Left ventricle myocardium inferior (tissue), 1 donor: ENCODE results near the gene IDE. TPM values are rescaled to one million over a fixed set of nuclear protein-coding genes. Genes with fewer than 3 reads are reported as not detected.

Experiments used
- DNase-seq: peaks from one replicate; pipeline ENCODE4 v3.0.0-alpha.2; 2020
- H3K27ac ChIP-seq: fragments of 200-600 bp; replicated peaks from 2 replicates; pipeline ENCODE4 v1.8.0; 2021
- H3K27me3 ChIP-seq: fragments of 200-600 bp; 2 replicates; pipeline ENCODE4 v1.8.0; 2021; ENCODE audit warnings: low read depth
- H3K36me3 ChIP-seq: fragments of 200-600 bp; 2 replicates; pipeline ENCODE4 v1.8.0; 2021
- H3K4me1 ChIP-seq: fragments of 200-600 bp; 2 replicates; pipeline ENCODE4 v1.8.0; 2021
- H3K4me3 ChIP-seq: fragments of 200-600 bp; 2 replicates; pipeline ENCODE4 v1.8.0; 2021; ENCODE audit warnings: mild to moderate bottlenecking, moderate library complexity
- H3K9me3 ChIP-seq: fragments of 200-600 bp; replicated peaks from 2 replicates; pipeline ENCODE4 v1.8.0; 2021
- intact Hi-C: fragments of 100-400 bp; cut with micrococcal nuclease; formaldehyde crosslinking; loops from one replicate; pipeline ENCODE4 v1.11.0; 2022
- total RNA-seq: library from RNA; stranded (reverse); fragmentation: NEBNext Ultra II Directional; extraction: Animal tissue kit (Norgen Biotek cat#: 25700); gene quantifications from one replicate; pipeline ENCODE4 v1.2.1, GENCODE V29; 2021
- TF ChIP-seq, protein P1 (sequence below): fragments of 200-600 bp; IDR thresholded peaks from 2 replicates; pipeline ENCODE4 v1.8.0; 2021; ENCODE audit warnings: antibody characterized with exemption, mild to moderate bottlenecking, borderline replicate concordance
- donor health status: DM: no; HTN: yes; CAD: no; lungs with severe emphysema.

Gene IDE
- total RNA-seq, 1 donor from 2014 or later = 42.1 TPM

DNA sequence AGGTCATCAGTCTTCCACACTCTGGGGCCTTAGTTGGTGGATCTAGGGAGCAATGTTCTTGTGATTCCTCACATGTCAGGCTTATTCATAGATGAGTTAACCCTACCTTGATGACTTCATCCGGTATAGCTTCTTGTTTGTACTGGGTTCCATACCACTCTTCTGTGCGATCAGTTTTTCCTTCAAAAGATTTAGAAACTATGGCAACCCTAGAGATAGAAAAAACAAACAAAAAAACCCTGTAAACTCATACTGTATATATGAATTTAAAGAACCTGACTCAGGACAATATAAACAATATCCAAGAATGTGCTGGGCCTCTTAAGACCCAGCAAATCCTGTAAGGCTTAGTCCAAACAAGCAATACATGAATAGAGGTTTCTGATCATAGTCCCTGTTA, 83.5 kb downstream of the IDE start:
- H3K36me3 ChIP-seq = peaks cover 67% of the 10 kb centered on the region
- H3K27me3 ChIP-seq = no peaks in the 10 kb centered on the region
- no peak overlapping the region for H3K27ac ChIP-seq
- TF ChIP-seq, protein P1, sequence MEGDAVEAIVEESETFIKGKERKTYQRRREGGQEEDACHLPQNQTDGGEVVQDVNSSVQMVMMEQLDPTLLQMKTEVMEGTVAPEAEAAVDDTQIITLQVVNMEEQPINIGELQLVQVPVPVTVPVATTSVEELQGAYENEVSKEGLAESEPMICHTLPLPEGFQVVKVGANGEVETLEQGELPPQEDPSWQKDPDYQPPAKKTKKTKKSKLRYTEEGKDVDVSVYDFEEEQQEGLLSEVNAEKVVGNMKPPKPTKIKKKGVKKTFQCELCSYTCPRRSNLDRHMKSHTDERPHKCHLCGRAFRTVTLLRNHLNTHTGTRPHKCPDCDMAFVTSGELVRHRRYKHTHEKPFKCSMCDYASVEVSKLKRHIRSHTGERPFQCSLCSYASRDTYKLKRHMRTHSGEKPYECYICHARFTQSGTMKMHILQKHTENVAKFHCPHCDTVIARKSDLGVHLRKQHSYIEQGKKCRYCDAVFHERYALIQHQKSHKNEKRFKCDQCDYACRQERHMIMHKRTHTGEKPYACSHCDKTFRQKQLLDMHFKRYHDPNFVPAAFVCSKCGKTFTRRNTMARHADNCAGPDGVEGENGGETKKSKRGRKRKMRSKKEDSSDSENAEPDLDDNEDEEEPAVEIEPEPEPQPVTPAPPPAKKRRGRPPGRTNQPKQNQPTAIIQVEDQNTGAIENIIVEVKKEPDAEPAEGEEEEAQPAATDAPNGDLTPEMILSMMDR = no peak
- no peak overlapping the region for H3K4me3 ChIP-seq
- no peaks in the 10 kb centered on the region for H3K4me1 ChIP-seq
- no peaks in the 10 kb centered on the region for H3K9me3 ChIP-seq
- no peak for DNase-seq
- intact Hi-C loops = no loop called here

DNA sequence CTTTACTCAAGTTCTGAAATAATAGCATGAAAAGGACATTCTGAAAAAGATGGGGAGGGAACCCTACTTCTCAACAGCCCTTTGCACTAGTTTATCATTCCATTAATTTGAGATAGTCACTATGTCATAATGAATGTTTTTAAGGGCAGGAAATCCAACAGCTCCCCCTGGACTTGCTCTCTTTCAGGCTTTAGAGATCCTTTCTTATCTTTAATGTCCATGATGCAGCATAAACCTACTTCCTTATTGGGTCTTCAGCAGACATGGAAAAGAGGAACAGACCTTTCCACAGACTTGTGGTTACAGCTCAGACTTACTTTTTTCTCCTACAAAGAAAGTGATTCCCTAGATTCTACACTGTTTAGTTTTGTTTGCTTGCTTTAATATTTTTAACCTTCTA, 87.3 kb downstream of the IDE start:
- no peak for DNase-seq
- Histone ChIP-seq H3K4me1 (no peaks in the 10 kb centered on the region), H3K27ac (no peak overlapping the region), H3K4me3 (no peak overlapping the region), H3K9me3 (no peaks in the 10 kb centered on the region), H3K36me3 (peaks cover 82% of the 10 kb centered on the region), H3K27me3 (no peaks in the 10 kb centered on the region)
- TF ChIP-seq, protein P1 = no peak
- intact Hi-C loops = no loop called here

DNA sequence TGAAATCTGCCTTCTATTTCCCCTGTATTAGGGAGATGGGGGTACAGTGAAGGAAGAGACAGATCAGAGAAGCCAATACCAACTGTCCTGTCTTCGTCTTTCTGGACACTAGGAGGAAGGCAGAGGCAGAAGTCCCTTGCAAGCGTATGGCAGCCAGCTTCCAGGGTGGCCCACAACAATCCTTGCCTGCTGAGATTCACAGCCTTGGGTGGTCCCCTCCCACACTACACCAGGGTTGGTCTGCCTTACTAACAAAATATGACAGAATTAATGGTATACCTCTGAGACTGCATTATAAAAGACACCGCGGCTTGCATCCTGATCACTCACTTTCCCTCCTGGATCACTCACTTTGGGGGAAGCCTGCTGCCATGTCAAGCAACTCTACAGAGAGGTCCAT, 90.4 kb downstream of the IDE start:
- TF ChIP-seq, protein P1 = no peak

DNA sequence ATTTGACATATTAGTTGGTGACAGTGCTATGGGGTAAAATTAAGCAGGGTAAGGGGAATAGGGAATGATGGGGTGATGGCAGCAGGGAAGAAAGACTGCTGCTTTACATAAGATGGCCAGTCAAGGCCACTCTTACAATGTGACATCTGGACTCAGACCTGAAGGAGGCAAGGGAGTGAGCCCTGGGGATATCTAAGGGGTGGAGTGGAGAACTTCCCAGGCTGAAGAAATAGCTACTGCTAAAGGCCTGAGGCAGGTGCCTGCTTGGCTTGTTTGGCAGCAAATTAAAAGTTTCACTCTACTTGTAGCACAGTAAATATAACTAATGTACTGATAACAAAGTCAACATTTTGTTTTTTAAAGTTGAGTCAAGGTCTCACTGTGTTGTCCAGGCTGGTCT, 93.5 kb downstream of the IDE start:
- DNase-seq = no peak
- Histone ChIP-seq H3K4me3 (no peak overlapping the region), H3K36me3 (peaks cover 72% of the 10 kb centered on the region), H3K4me1 (no peaks in the 10 kb centered on the region), H3K9me3 (no peaks in the 10 kb centered on the region), H3K27ac (no peak overlapping the region), H3K27me3 (no peaks in the 10 kb centered on the region)
- intact Hi-C loops = no loop called here
- TF ChIP-seq, protein P1 = no peak

More for the DNA sequence above, 90.4 kb downstream of the IDE start:
- Histone ChIP-seq H3K4me1 (no peaks in the 10 kb centered on the region), H3K27me3 (no peaks in the 10 kb centered on the region), H3K27ac (no peak overlapping the region), H3K4me3 (no peak overlapping the region), H3K9me3 (no peaks in the 10 kb centered on the region), H3K36me3 (peaks cover 86% of the 10 kb centered on the region)
- DNase-seq = no peak
- intact Hi-C loops = no loop called here

DNA sequence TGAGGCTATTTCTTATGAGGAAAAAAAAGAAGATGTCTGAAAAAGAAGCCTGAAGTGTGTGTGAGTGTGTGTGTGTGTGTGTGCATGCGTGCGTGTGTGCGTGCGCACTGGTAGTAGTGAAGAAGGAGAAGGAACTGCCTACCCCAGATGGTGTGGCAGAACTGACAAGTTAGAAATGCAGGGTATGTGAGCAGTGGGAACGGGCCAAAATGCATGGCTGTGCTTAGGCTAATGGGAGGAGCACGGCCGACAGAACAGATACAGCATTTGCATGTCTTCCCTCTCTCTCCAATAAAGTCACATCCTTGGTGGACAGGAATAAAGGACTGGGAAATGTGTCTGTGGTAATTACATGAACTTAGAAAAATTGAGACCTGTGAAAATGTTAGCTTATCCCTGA, 94.3 kb downstream of the IDE start:
- Histone ChIP-seq H3K4me1 (no peaks in the 10 kb centered on the region), H3K27ac (no peak overlapping the region), H3K36me3 (peaks cover 76% of the 10 kb centered on the region), H3K9me3 (no peaks in the 10 kb centered on the region), H3K4me3 (no peak overlapping the region), H3K27me3 (no peaks in the 10 kb centered on the region)
- intact Hi-C loops = no loop called here
- TF ChIP-seq, protein P1 = no peak
- no peak for DNase-seq

DNA sequence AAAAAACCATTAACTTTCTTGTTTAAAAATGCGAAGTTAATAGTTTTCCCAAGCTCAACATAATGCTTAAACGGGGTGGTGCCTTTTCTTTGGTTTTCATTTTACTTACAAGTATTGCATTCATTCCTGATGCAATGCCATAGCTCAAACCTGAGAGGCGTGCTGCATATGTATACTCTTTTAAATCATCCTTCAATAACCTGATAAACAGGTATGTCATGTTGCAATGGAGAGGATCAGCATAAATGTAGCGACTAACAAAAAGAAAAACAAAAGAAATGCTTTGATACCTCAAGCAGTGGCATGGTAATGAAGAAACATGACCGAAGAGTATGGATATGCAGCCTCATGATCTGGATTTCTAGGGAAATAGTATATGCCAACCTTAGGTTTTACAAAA, 95.4 kb downstream of the IDE start:
- DNase-seq = no peak
- H3K27me3 ChIP-seq = no peaks in the 10 kb centered on the region
- H3K4me1 ChIP-seq = no peaks in the 10 kb centered on the region
- no peak overlapping the region for H3K4me3 ChIP-seq
- TF ChIP-seq, protein P1 = no peak
- no peak overlapping the region for H3K27ac ChIP-seq
- intact Hi-C loops = no loop called here
- peaks cover 76% of the 10 kb centered on the region for H3K36me3 ChIP-seq
- no peaks in the 10 kb centered on the region for H3K9me3 ChIP-seq
